Globus pallidus (tissue), 1 donor: ENCODE data around the gene EXOSC10.
"Not testable (repeated sequence)": the region's sequence is repeated elsewhere in the genome, so short reads cannot be mapped to it uniquely, and the experiment has no call there.

ENCODE experiments used
- DNase-seq: peaks from one replicate; pipeline ENCODE4 v3.0.0-alpha.2; 2015; ENCODE audit warnings: low spot score

Gene EXOSC10

GRCh38 chr1:11044086-11044848 lies 55.4 kb downstream of the EXOSC10 start:
- no peak for DNase-seq

GRCh38 chr1:11042995-11043874 lies 56.4 kb downstream of the EXOSC10 start:
- no peak for DNase-seq

DNA sequence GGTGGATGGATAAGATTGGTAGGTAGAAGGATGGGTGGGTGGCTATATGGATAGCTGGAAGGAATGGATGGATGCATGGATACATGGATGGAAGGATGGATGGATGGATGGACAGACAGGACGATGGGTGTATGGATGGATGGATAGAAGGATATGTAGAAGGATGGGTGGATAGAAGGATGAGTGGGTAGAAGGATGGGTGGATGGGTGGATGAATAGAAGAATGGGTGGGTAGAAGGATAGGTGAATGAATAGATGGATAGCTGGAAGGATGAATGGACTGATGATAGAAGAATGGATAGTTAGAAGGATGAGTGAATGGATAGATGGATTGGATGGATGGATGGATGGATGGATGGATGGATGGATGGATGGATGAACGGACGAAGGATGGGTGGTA lies 57.6 kb downstream of the EXOSC10 start:
- no peak for DNase-seq

GRCh38 chr1:11041048-11041447 lies 58.6 kb downstream of the EXOSC10 start:
- no peak for DNase-seq

GRCh38 chr1:11040105-11040429 lies 59.6 kb downstream of the EXOSC10 start:
- not testable (repeated sequence) for DNase-seq

DNA sequence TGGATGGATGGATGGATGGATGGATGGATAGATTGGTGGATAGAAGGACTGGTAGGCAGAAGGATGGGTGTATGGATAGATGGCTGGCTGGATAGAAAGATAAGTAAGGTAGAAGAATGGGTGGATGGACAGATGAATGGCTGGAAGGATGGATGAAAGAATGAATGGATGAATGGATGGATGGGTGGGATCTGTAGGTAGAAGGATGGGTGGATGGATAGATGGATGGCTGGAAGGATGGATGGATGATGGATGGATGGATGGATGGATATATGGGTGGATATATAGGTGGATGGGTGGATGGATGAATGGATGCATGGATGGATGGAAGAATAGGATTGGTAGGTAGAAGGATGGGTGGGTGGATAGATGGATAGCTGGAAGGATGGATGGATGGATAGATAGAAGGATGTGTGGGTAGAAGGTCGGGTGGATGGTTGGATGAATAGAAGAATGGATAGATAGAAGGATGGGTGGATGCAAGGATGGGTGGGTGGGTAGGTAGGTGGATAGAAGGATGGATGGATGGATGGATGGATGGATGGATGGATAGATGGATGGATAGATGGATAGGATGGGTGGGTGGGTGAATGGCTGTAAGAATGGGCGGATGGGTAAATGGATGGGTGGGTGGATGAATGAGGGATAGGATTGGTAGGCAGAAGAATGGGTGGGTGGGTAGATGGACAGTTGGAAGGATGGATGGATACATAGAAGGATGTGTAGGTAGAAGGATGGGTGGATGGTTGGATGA lies 60.1 kb downstream of the EXOSC10 start:
- DNase-seq = no peak

GRCh38 chr1:11037740-11038182 lies 61.9 kb downstream of the EXOSC10 start:
- peak; percentile 88 for DNase-seq

- not testable (repeated sequence) for DNase-seq
Observed at GRCh38 chr1:11037019-11037739, 62.5 kb downstream of the EXOSC10 start.

DNA sequence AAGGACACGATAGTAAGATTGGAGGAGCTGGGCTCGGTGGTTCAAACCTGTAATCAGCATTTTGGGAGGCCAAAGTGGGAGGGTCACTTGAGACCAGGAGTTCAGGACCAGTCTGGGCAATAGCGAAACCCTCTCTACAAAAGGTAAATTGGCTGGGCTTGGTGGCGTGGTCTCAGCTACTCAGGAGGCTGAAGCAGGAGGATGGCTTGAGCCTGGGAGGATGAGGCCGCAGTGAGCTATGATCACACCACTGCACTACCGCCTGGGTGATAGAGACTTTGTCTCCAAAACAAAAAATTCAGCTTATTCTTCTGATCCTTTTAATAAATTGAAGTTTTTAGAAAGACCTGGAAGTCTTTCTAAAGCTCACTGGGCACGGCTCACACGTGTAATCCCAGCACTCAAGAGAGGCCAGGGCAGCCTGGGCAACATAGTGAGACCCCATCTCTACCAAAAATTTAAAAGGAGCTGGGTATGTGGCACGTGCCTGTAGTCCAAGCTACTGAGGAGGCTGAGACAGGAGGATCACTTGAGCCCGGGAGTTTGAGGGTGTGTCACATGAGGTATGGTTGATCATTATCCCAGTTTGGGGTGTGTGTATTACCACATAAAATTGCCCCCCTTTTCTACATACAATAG lies 67.9 kb downstream of the EXOSC10 start:
- no peak for DNase-seq

- no peak for DNase-seq
Observed at GRCh38 chr1:11030865-11031264, 68.8 kb downstream of the EXOSC10 start.

GRCh38 chr1:11028018-11028417 lies 71.7 kb downstream of the EXOSC10 start:
- DNase-seq = no peak

DNA sequence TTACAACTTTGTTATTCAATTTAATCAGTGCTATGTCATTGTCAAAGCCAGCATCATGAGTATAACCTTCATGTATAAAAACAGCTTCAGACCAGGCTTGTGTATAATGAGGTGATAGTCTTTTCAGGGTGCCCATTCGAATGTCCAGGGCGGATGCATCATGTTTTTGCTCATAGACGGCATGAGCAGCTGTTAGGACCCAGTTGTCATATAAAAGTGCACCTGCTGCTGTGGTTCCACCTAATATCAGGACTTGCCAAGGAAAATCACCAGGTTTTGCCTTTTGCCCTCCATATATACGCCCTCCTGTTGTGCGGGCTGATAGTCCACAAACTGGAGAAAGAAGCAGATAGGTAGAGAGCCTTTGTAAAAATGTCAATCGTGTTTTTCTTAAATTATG lies 72.4 kb downstream of the EXOSC10 start:
- no peak for DNase-seq

DNA sequence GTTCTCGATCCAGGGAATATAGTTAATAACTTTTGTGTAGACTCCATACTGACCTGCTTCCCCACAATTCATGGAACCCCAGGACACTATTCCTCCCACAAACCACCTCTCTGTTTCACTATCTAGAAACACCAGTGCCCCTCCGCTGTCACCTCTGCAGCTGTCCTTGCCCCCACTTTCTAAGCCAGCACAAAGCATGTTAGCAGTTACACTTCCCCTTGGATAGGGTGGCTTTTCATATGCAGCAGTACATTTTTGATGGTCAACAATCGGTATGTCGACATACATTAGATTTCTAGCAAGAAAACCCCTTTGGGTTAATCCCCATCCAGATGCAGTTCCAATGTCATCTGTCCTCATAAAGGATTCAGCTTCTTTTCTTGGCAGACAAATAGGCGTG lies 72.8 kb downstream of the EXOSC10 start:
- DNase-seq = no peak

DNA sequence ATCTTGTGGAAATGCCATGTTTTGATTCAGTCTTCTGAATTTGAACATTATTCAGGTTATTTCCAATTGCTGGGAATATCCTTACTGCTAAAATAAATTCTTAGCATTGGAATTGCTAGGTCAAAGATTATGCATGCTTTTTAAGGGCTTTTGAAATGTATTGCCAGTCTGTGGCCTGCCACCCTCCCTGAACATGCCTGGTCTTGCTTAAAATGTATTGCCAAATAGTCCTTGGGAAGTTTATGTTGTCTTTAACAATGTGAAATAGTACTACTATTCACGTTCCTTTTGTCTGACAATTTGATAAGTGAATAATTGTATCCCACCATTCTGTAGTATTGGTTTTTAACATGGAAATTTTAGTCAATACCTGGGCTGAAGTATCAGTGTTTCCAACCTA lies 73.6 kb downstream of the EXOSC10 start:
- DNase-seq = no peak

DNA sequence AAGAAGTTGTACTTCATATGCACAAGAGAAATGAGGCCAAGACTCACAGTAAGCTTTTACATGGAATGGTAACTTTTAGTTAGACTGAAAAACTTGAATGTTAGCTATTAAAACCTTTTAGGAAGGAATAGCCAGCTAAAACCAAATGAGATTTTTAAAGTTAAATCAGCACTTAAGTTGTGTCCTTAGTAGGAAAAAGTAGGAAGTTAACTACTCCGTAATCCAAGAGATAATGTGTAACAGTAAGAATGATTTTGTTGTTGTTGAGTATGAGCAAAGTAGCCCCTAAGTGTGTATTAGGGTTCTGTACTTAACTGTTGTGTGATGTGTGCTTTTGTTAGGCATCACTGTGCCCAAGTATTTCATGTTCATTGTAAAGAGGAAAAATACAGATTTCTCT lies 74.1 kb downstream of the EXOSC10 start:
- no peak for DNase-seq

- no peak for DNase-seq
Observed at GRCh38 chr1:11024874-11025203, 74.8 kb downstream of the EXOSC10 start.

DNA sequence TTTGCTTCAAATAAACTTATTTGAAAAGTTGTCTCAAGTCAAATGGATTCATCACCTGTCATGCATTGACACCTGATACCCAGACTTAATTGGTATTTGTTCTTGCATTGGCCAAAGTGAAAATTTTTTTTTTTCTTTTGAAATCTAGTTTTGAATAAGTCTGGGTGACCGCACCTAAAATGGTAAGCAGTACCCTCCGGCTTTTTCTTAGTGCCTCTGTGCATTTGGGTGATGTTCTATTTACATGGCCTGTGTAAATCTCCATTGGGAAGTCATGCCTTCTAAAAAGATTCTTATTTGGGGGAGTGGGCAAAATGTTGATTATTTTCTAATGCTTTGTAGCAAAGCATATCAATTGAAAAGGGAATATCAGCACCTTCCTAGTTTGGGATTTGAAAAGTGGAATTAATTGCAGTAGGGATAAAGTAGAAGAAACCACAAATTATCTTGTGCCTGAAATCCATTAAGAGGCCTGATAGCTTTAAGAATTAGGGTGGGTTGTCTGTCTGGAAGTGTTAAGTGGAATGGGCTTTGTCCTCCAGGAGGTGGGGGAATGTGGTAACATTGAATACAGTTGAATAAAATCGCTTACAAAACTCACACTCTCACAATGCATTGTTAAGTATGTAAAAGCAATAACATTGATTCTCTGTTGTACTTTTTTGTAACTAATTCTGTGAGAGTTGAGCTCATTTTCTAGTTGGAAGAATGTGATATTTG lies 75.4 kb downstream of the EXOSC10 start:
- no peak for DNase-seq

GRCh38 chr1:11023201-11023600 lies 76.5 kb downstream of the EXOSC10 start:
- DNase-seq = no peak

GRCh38 chr1:11019971-11020370 lies 79.7 kb downstream of the EXOSC10 start:
- no peak for DNase-seq

DNA sequence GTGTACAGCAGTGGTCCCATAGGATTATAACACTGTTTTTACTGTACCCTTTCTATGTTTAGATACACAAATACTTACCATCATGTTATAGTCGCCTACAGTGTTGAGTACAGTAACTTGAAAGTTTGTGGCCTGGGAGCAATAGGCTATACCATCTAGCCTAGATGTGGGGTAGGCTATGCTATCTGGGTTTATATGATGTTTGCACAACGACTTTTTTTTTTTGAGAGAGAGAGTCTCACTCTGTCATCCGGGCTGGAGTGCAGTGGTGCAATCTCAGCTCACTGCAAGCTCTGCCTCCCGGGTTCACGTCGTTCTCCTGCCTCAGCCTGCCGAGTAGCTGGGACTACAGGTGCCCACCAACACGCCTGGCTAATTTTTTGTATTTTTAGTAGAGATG lies 80.3 kb downstream of the EXOSC10 start:
- DNase-seq = not testable (repeated sequence)
